ENCODE data around the gene ACVR1. TPM values are rescaled to one million over a fixed set of nuclear protein-coding genes. Genes with fewer than 3 reads are reported as not detected.

Gene ACVR1
- total RNA-seq, 1 donor from 2014 or later = 35.0 TPM

- Histone ChIP-seq H3K4me3 (no peak overlapping the region), H3K4me1 (peaks cover 64% of the 10 kb centered on the region), H3K27ac (no peak overlapping the region), H3K36me3 (no peaks in the 10 kb centered on the region), H3K27me3 (ENCODE audit: low read depth) (no peaks in the 10 kb centered on the region), H3K9me3 (no peaks in the 10 kb centered on the region)
- TF ChIP-seq, protein P1, sequence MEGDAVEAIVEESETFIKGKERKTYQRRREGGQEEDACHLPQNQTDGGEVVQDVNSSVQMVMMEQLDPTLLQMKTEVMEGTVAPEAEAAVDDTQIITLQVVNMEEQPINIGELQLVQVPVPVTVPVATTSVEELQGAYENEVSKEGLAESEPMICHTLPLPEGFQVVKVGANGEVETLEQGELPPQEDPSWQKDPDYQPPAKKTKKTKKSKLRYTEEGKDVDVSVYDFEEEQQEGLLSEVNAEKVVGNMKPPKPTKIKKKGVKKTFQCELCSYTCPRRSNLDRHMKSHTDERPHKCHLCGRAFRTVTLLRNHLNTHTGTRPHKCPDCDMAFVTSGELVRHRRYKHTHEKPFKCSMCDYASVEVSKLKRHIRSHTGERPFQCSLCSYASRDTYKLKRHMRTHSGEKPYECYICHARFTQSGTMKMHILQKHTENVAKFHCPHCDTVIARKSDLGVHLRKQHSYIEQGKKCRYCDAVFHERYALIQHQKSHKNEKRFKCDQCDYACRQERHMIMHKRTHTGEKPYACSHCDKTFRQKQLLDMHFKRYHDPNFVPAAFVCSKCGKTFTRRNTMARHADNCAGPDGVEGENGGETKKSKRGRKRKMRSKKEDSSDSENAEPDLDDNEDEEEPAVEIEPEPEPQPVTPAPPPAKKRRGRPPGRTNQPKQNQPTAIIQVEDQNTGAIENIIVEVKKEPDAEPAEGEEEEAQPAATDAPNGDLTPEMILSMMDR (IDR thresholded peaks at IDR 0.05) = no peak
- ATAC-seq (no peak), DNase-seq (no peak)
- intact Hi-C loops (cut with DNase I) = no loop called here
These were observed 36.3 kb downstream of the ACVR1 start for GRCh38 chr2:157839822-157840221.

GRCh38 chr2:157839162-157839801, 36.8 kb downstream of the ACVR1 start:
- TF ChIP-seq, protein P1 (IDR thresholded peaks at IDR 0.05) = no peak
- no peaks in the 10 kb centered on the region for H3K27me3 ChIP-seq (ENCODE audit: low read depth)
- H3K36me3 ChIP-seq = no peaks in the 10 kb centered on the region
- intact Hi-C loops (cut with DNase I) = no loop called here
- ATAC-seq = no peak
- peak overlapping the region; percentile 67 for H3K27ac ChIP-seq
- no peak for DNase-seq
- H3K4me3 ChIP-seq = no peak overlapping the region
- H3K4me1 ChIP-seq = peaks cover 64% of the 10 kb centered on the region
- H3K9me3 ChIP-seq = no peaks in the 10 kb centered on the region

DNA sequence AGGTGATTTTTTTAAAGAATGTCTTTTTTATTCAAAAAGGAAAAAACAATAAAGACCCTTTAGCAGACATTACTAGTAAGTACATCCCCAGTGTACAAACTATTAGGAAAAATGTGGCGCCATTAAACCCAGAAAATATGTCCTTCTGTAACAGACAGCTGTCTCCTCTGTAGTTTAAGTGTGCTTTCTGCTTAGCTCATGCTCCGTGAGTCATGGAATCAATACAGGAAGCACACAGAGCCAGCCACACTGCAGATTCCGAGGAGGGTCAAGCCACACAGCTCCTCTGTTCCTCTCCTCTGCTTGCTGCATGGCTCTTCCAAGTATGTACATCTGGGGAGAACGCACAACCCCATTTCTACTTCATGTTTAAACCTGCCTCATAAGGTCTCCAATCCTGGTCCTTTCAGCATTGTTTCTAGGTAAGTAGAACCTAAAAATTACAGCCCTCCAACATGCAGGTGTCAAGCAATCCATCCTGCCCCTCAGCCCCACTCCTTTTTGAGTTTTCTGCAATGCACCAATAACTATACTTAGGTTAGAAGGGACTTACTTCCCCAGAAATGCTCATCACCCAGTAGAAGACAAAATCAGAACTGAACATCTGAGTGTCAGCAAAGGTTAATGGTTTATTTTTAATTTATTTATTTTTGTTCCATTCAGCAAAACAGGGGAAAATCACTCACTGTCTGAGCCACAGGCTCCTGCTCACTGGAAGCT, 37.5 kb downstream of the ACVR1 start:
- Histone ChIP-seq H3K27ac (peak overlapping the region; percentile 67), H3K4me1 (peaks cover 59% of the 10 kb centered on the region), H3K36me3 (no peaks in the 10 kb centered on the region), H3K4me3 (peak overlapping the region; percentile 42), H3K9me3 (no peaks in the 10 kb centered on the region), H3K27me3 (ENCODE audit: low read depth) (no peaks in the 10 kb centered on the region)
- intact Hi-C loops (cut with DNase I) = no loop called here
- TF ChIP-seq, protein P1 (IDR thresholded peaks at IDR 0.05) = no peak
- peak; percentile 82 to 85 for ATAC-seq
- no peak for DNase-seq

DNA sequence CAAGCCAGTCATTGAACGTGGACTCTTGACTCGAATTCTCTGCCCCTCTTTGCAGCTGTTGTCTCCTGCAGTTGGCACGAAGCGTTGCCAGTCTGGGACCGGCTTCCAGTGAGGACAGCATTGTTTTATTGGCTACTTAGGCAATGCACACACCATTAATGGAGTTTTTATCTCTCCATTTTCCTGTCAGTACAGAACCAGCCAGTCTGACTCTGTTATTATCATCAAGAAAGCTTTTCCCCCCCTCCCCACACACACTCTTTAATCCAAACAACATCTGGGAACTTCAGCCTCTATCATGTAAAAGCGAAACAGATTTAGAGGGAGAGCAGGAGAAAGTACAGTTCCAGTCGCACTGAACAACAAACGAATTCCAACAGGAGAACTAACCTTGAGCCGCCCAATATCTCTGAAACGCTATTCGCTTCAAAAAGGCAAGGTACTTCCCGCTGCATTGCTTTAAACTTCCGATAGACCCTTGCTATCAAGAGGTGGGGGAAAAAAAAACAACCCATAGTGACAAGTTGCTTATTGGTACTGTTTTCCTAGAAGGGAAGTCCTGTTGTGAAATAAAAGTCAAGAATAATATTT, 38.2 kb downstream of the ACVR1 start:
- Histone ChIP-seq H3K36me3 (no peaks in the 10 kb centered on the region), H3K27me3 (ENCODE audit: low read depth) (no peaks in the 10 kb centered on the region), H3K9me3 (no peaks in the 10 kb centered on the region), H3K4me3 (peak overlapping the region; percentile 42), H3K4me1 (peaks cover 52% of the 10 kb centered on the region), H3K27ac (peak overlapping the region; percentile 67)
- DNase-seq (no peak), ATAC-seq (peak in 1 of 2 donors; percentile 15)
- TF ChIP-seq, protein P1 (IDR thresholded peaks at IDR 0.05) = no peak
- intact Hi-C loops (cut with DNase I) = no loop called here

DNA sequence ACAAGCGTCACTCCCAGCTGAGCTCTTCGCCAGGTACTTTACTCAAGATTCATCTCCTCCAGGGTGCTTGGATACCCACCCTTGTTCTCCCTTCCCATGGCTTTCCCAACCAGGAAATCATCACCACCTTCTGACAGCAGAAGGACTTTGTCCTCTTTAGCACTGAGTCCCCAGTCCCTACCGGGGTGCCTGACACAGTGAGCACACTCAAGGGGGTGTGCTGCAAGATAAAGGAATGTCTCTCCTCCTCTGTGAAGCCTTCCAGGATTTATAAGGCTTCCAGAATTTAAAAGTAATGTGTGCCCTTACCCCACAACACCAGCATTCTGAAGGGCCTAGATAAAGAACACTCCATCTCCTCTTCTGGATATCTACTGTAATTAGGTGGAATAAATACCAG, 39.6 kb downstream of the ACVR1 start:
- Histone ChIP-seq H3K27ac (no peak overlapping the region), H3K36me3 (no peaks in the 10 kb centered on the region), H3K27me3 (ENCODE audit: low read depth) (no peaks in the 10 kb centered on the region), H3K9me3 (no peaks in the 10 kb centered on the region), H3K4me3 (no peak overlapping the region), H3K4me1 (peaks cover 44% of the 10 kb centered on the region)
- intact Hi-C loops (cut with DNase I) = no loop called here
- DNase-seq (no peak), ATAC-seq (peak in 1 of 2 donors; percentile 12)
- TF ChIP-seq, protein P1 (IDR thresholded peaks at IDR 0.05) = no peak

Measured in lower lobe of right lung (tissue), 2 donors.